PC-9 (cell line): Measurements from ENCODE around the gene MAGEF1.

Experiments used
- CTCF ChIP-seq: fragments of 200-600 bp; sonication (generic); conservative IDR thresholded peaks from 2 replicates; pipeline ENCODE4 v1.6.1; 2017; ENCODE audit warnings: mixed run types, antibody characterized with exemption, mild to moderate bottlenecking, moderate library complexity
- EZH2 ChIP-seq: fragments of 200-600 bp; sonication (generic); IDR thresholded peaks from 2 replicates; pipeline ENCODE4 v1.8.0; 2017; ENCODE audit warnings: antibody characterized with exemption, low read depth

DNA sequence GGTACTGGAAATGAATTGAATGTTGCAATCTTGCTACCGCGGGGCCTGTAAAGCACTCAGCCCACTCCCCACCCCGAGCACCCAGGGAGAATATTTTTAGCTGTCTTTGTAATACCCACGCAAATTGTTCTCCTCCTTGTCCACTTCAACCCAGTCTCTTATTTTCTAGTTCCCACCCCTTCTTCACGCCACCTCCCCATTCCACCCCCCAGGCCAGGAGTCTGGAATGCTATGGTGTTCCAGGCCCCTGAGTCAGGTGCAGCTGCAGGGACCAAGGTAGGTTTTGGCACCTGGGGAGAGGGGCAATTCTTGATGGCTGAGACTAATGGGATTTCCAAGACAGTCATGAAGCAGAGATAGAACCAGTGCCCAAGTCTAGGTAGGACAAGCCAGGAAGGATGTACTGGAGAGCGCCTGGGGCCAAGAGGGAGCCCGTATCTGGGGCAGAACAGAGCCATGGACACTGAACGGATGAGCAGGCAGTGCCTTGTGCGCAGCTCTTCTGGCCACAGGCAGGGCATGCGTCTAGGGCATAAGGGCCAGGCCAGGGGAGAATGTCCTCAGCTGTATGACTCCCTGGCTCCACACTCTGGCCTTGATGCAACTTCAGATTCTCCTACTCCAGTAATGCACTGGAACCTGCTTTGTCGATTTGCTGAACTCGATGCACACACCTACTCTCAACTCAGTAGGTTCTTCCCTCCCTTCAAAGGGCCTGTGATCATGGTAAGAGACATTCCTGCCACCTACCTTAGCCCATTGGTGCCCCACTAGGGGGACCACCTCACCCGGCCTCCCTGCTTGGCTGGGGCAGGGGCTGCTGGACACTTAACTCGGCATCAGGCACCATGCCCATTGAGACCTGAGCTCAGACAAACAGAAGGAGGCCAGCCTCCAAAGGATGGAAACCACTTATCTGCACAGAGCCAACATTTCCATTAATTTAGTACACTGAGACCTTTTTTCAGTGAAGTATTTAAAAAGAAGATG, 34.6 kb upstream of the MAGEF1 start:
- TF ChIP-seq CTCF, result no peak
- TF ChIP-seq EZH2, result no peak
